Endometrium (tissue), 2 donors: ENCODE results near the gene ISM1.

Experiments used
- FAIRE-seq: peaks from 2 replicates; lab custom pipeline; 2012; peaks lifted over from hg19 to GRCh38; lab: Jason Lieb, UNC
- donor health status: control.
- donor health status: control.

Gene ISM1

DNA sequence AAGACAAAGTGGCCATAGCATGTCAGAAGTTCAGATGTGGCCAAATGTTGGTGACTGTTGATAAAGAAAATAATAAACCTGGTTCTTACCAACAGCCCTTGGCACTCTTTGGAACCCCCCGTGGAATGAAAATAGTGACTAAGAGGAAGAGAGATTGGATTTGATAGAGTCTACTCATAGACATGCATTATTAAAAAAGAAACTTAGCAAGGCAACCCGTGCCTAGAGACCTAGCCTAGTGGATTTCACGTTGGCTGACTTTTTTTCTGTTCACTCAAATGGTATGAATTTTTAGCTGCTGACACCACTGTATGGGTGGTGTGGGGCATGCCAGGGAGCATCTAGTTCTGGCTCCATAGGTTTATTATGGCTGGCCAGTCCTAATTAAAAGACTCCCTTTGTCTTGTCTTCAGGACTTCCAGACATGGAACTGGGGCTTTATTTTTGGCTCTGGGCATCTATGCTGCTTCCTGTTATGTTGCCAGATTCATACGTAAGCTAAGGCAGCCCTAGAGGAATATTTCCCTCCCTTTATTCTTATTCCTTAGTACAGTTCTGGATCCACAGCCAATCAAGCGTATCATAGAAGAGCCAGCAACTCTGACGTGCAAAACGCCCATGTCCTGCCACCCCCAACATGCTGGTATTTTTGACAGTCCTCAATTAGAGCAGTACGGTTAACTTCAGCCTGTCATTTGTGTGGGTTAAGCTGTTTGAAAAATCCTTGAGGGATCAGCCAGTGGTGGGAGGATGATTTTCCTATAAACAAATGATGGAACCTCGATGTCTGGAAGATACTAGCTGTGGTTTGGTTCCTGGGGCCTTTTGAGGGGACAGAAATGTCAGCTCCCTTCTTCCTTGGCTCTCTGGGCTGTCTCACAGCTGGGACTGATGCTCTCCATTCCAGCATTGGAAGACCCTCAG, 127.5 kb downstream of the ISM1 start:
- FAIRE-seq: no peak

DNA sequence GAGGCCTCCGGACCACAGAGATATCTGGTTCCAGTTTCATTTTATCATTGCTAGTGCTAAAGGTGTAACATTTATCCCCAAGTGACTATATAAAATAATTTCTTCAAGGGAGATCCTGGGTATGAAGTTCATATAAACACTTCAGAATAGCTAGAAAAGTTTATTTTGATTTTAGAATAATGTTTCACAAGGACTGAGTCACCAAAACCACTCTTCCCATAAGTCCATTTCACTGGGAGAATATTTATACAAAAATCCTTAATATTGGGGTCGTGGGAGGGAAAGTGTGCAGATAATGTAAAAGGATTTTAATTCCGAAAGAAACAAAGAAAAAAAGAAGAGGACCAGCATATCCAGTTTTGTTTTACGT, 128.1 kb downstream of the ISM1 start:
- no peak for FAIRE-seq
